Right lobe of liver (tissue), 6 donors: ENCODE measurements around the gene INPP5A. TPM values are rescaled to one million over a fixed set of nuclear protein-coding genes. Genes with fewer than 3 reads are reported as not detected.
A peak's percentile ranks its signal among the peaks of the same experiment; 100 is the strongest.

ENCODE experiments used
- ATAC-seq, 4 donors: fragments of 200-7000 bp; cut with Tn5 transposase; one replicate each; pipeline ENCODE4 v1.9.1; 2020; ENCODE audit warnings: mild to moderate bottlenecking in 4 of 4, moderate library complexity in 4 of 4
- DNase-seq, 3 donors: peaks; one replicate each; pipeline ENCODE4 v3.0.0-alpha.2; 2020
- H3K27ac ChIP-seq, 3 donors: fragments of 200-600 bp; one replicate each; pipeline ENCODE4 v1.8.0; 2022
- H3K27me3 ChIP-seq, 2 donors: fragments of 200-600 bp; one replicate each; pipeline ENCODE4 v1.8.0; 2022
- H3K36me3 ChIP-seq, 4 donors: fragments of 200-600 bp; sonication (generic) in 1 of 4; one replicate each; pipeline versions ENCODE4 v1.5.1 to v1.8.0; 2017 to 2022; ENCODE audit warnings: control low read depth in 1 of 4
- H3K4me1 ChIP-seq, 4 donors: fragments of 200-600 bp; sonication (generic) in 1 of 4; one replicate each; pipeline versions ENCODE4 v1.5.1 to v1.8.0; 2017 to 2022; ENCODE audit warnings: control low read depth in 1 of 4
- H3K4me3 ChIP-seq, 3 donors: fragments of 200-600 bp; one replicate each; pipeline ENCODE4 v1.8.0; 2022
- H3K9me3 ChIP-seq, 4 donors: fragments of 200-600 bp; sonication (generic) in 1 of 4; one replicate each; pipeline versions ENCODE4 v1.5.1 to v1.8.0; 2017 to 2022; ENCODE audit warnings: control low read depth in 1 of 4
- POLR2A ChIP-seq: fragments of 450-650 bp; IDR thresholded peaks from one replicate; pipeline ENCODE4 v1.6.1; 2017; ENCODE audit warnings: antibody characterized with exemption, mild to moderate bottlenecking
- WGBS: methylation state at CpG from one replicate; pipeline ENCODE4 v1.1.6; 2018; ENCODE audit warnings: low coverage, low lambda C conversion rate; ENCODE audit not compliant: insufficient coverage; ENCODE audit errors: missing lambda C conversion rate; 5-methylcytosine and 5-hydroxymethylcytosine counted together
- intact Hi-C, 2 donors: fragments of 100-400 bp; cut with DNase I; formaldehyde crosslinking; loops; one replicate each; pipeline versions ENCODE4 v1.11.2 to v1.14.1; 2022
- total RNA-seq, 6 experiments: library from RNA; depleted of rRNA in 2 of 6; stranded (reverse); fragments of >200 nt in 2 of 6; fragmentation: NEBNext Ultra II Directional in 3 of 6; extraction: Animal tissue kit (Norgen Biotek cat#: 25700) in 3 of 6; gene quantifications; one replicate each; pipeline versions ENCODE4 v1.1.0 to v1.2.4, GENCODE V29; 2016 to 2023
- TF ChIP-seq, protein P1 (sequence below), 4 donors: fragments of 200-600 bp in 3 of 4; fragments of 450-650 bp in 1 of 4; IDR thresholded peaks; one replicate each; pipeline versions ENCODE4 v1.5.1 to v1.8.0; 2016 to 2022; ENCODE audit warnings: antibody characterized with exemption in 4 of 4, mild to moderate bottlenecking in 2 of 4
- donor health status: DM: no; HTN: yes; CAD: no.
- donor health status: DM: no; HTN: no; CAD: no.
- donor health status: DM: no; HTN: no; CAD: no.
- donor health status: DM: no; HTN: yes; CAD: no.
- donor health status: DM: no; HTN: yes; CAD: no.

Gene INPP5A
- total RNA-seq, 6 experiments from 2014 or later: 12.5 to 24.6 (median 16.9) TPM

DNA sequence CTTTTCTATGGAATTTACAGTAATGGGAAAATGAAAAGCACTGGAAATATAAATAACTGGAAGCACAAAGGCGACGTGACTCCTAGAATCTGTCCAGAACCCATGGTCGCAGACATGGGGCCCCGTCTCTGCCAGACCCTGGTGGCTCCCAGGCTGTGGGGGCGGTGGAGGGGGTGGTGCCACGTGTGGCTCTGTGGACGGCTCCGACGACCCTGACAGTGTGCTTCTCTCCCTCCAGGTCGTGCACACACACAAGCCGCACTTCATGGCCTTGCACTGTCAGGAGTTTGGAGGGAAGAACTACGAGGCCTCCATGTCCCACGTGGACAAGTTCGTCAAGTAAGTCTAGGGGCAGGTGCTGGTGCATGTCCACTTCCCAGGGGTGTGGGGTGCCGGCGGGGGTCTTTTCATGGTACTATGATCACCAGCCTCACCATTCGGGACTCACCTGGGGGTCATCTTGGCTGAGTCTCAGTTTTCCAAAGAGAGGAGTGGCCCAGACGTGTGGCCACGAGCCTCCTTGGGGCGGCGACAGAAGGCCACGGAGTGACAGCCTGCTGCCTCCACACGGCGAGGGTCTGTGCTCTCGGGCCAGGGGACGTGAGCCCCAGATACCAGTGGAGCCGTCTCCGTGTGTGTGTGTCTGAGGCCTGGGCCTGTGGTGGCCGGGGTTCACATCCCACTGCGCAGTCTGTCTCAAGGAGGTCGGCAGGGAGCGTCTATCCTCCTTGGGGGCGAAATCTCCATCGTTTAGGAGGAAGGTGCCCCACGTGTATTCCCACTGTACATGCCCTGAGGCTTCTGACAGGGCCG, 108.2 kb downstream of the INPP5A start:
- Histone ChIP-seq H3K9me3 (no peaks in the 10 kb centered on the region), H3K36me3 (no peaks in the 10 kb centered on the region), H3K27me3 (no peaks in the 10 kb centered on the region), H3K4me1 (no peaks in the 10 kb centered on the region), H3K27ac (no peak overlapping the region), H3K4me3 (no peak overlapping the region)
- no peak for TF ChIP-seq POLR2A
- TF ChIP-seq, protein P1, sequence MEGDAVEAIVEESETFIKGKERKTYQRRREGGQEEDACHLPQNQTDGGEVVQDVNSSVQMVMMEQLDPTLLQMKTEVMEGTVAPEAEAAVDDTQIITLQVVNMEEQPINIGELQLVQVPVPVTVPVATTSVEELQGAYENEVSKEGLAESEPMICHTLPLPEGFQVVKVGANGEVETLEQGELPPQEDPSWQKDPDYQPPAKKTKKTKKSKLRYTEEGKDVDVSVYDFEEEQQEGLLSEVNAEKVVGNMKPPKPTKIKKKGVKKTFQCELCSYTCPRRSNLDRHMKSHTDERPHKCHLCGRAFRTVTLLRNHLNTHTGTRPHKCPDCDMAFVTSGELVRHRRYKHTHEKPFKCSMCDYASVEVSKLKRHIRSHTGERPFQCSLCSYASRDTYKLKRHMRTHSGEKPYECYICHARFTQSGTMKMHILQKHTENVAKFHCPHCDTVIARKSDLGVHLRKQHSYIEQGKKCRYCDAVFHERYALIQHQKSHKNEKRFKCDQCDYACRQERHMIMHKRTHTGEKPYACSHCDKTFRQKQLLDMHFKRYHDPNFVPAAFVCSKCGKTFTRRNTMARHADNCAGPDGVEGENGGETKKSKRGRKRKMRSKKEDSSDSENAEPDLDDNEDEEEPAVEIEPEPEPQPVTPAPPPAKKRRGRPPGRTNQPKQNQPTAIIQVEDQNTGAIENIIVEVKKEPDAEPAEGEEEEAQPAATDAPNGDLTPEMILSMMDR (IDR thresholded peaks at IDR 0.05): no peak
- WGBS: 95% methylated on average over 10 of the region's 36 CpGs
- intact Hi-C loops: no loop called here
- no peak for ATAC-seq
- peak in 2 of 3 donors; percentile 33 to 41 for DNase-seq

DNA sequence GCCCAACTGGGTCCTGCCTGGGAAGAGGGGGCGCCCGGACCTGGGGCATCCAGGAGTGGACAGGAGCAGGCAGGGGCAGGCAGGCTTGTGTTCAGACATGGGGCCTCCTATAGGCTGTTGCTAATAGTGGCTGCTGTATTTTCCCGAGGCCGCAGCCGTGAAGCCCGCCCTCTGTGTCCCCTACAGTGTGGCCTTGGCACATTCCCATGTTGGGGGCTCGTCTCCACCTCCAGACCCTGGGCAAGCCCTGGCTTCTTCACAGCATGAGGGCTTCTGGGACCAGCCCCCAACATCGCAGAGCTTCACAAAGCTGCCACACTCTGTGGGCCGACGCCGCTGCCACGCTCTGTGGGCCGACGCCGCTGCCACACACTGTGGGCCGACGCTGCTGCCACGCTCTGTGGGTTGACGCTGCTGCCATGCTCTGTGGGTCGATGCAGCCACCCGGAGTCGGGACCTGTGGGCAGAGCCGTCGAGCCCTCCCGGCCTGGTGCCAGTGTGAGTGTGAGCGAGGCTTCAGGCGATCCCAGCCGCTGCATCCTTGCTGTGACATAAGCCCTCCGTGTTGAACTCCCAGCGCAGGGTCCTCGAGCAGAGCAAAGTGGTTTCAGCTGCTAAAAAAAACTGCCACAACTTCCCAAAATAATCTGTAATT, 109.0 kb downstream of the INPP5A start:
- WGBS: 92% methylated on average over 10 of the region's 31 CpGs
- Histone ChIP-seq H3K9me3 (no peaks in the 10 kb centered on the region), H3K27ac (no peak overlapping the region), H3K27me3 (no peaks in the 10 kb centered on the region), H3K36me3 (no peaks in the 10 kb centered on the region), H3K4me3 (no peak overlapping the region), H3K4me1 (no peaks in the 10 kb centered on the region)
- no peak for ATAC-seq
- TF ChIP-seq, protein P1 (IDR thresholded peaks at IDR 0.05): no peak
- TF ChIP-seq POLR2A: no peak
- intact Hi-C loops: no loop called here
- peak in 2 of 3 donors; percentile 29 to 43 for DNase-seq

DNA sequence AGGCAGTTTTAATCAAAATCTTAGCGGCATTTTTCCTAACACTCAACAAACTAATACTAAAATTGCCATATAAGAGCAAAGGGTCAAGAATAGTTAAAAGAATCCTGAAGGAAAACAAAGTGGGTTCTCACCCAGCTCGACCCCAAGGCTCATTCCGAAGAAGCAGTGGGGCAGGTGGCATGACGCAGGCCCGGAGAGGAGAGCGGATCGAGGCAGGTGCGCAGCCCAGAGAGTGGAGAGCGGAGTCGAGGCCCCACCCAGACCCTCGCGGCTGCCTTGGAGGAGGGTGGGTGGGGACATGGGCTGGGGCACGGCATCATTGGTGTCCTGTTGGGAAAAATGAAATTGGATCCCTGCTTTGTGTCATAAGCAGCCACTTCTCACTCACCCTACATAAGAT, 109.8 kb downstream of the INPP5A start:
- Histone ChIP-seq H3K27ac (no peak overlapping the region), H3K4me3 (no peak overlapping the region), H3K36me3 (peaks cover 0 to 4% (median 0%) of the 10 kb centered on the region in 4 donors), H3K4me1 (no peaks in the 10 kb centered on the region), H3K27me3 (no peaks in the 10 kb centered on the region), H3K9me3 (no peaks in the 10 kb centered on the region)
- DNase-seq (peak in 1 of 3 donors; percentile 32), ATAC-seq (no peak)
- TF ChIP-seq, protein P1 (IDR thresholded peaks at IDR 0.05): no peak
- TF ChIP-seq POLR2A: no peak
- 97% methylated on average over 13 of the region's 13 CpGs for WGBS
- intact Hi-C loops: no loop called here

DNA sequence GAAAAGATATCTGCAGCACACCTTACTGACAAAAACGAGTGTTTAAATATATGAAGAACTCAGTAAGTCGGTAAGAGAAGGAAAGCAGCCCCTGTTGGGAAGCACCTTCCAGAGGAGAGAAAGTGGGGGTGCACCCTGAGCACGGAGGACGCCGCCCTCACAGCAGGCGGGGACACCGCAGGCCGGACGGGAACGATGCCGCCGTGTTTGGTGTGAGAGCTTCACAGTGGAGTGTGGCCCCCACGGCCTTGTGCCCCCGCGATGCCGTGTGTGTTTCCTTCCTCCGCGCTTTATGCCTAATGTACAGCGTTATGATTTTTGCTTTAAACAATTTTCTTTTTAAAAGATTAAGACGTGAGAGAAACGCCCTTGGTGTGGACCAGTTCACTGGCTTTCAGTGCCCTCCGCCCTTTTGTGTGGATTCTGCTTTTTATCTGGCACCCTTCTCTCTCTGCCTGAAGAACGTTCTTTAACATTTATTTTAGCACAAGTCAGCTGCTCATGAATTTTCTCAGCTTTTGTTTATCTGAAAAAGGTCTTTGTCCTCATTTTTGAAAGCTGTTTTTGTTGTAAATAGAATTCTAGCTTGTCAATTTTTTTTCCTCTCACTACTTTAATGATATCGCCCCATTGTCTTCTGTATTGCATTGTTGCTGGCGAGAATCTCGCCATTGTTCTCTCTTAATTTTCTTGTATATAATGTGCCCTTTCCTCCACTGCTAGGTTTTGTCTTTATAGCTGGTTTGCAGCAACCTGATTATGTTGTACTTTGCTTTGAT, 110.7 kb downstream of the INPP5A start:
- TF ChIP-seq, protein P1 (IDR thresholded peaks at IDR 0.05): no peak
- TF ChIP-seq POLR2A: no peak
- intact Hi-C loops: no loop called here
- DNase-seq: peak in 1 of 3 donors; percentile 50
- Histone ChIP-seq H3K9me3 (no peaks in the 10 kb centered on the region), H3K4me3 (no peak overlapping the region), H3K36me3 (peaks cover 0 to 8% (median 0%) of the 10 kb centered on the region in 4 donors), H3K27ac (no peak overlapping the region), H3K27me3 (no peaks in the 10 kb centered on the region), H3K4me1 (no peaks in the 10 kb centered on the region)
- 73% methylated on average over 19 of the region's 26 CpGs for WGBS
- ATAC-seq: no peak
